Measurements from ENCODE around the gene SZRD1. TPM values are rescaled to one million over a fixed set of nuclear protein-coding genes. Genes with fewer than 3 reads are reported as not detected.

SZRD1 gene
- total and polyA plus RNA-seq, 4 donors, result 14.2 to 44.3 (median 25.0) TPM

DNA sequence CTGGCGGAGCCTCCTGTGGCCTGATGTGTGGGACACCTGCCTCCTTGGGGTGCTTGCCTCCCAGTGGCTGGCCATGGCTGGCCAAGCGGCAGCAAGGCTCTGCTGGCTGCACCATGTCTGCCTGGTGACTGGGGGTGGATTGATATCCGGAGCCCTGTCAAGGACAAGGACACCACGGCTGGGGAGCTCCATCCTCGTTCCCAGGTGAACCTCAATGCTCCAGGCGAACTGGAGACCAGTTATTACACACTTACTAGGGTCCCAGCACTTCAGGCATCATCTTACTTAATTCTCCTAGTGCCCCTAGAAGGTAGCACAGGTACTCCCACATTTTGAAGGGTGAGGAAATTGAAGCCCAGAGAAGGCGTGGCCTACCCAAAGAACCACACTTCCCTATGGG is 55.0 kb downstream of the SZRD1 start:
- Histone ChIP-seq H3K4me3 (ENCODE audit: low read depth in 1 of 3, low read length in 3 of 3) (no peak overlapping the region), H3K4me1 (ENCODE audit: control insufficient read depth in 4 of 4, insufficient read depth in 4 of 4, low read length in 3 of 4) (peaks cover 0 to 7% (median 0%) of the 10 kb centered on the region in 4 donors), H3K27me3 (ENCODE audit: control insufficient read depth in 4 of 4, insufficient read depth in 4 of 4, low read length in 3 of 4) (no peaks in the 10 kb centered on the region), H3K36me3 (ENCODE audit: control insufficient read depth in 4 of 4, insufficient read depth in 3 of 4, low read depth in 1 of 4, low read length in 3 of 4) (no peaks in the 10 kb centered on the region), H3K9ac (ENCODE audit: low read depth in 1 of 2, low read length in 2 of 2) (no peak overlapping the region), H3K27ac (ENCODE audit: low read depth in 1 of 2, low read length in 2 of 2) (no peak overlapping the region), H3K9me3 (ENCODE audit: control insufficient read depth in 4 of 4, low read length in 3 of 4) (no peaks in the 10 kb centered on the region)
- no peak for TF ChIP-seq SP1 (IDR thresholded peaks at IDR 0.05)
- no peak for TF ChIP-seq FOXA2 (IDR thresholded peaks at IDR 0.05)
- TF ChIP-seq RXRA (IDR thresholded peaks at IDR 0.05), result no peak
- TF ChIP-seq FOXA1 (IDR thresholded peaks at IDR 0.05), result no peak
- TF ChIP-seq HNF4G (IDR thresholded peaks at IDR 0.05), result no peak
- DNase-seq (ENCODE audit: low spot score), result no peak
- WGBS, result 95% methylated on average over 7 of the region's 7 CpGs

DNA sequence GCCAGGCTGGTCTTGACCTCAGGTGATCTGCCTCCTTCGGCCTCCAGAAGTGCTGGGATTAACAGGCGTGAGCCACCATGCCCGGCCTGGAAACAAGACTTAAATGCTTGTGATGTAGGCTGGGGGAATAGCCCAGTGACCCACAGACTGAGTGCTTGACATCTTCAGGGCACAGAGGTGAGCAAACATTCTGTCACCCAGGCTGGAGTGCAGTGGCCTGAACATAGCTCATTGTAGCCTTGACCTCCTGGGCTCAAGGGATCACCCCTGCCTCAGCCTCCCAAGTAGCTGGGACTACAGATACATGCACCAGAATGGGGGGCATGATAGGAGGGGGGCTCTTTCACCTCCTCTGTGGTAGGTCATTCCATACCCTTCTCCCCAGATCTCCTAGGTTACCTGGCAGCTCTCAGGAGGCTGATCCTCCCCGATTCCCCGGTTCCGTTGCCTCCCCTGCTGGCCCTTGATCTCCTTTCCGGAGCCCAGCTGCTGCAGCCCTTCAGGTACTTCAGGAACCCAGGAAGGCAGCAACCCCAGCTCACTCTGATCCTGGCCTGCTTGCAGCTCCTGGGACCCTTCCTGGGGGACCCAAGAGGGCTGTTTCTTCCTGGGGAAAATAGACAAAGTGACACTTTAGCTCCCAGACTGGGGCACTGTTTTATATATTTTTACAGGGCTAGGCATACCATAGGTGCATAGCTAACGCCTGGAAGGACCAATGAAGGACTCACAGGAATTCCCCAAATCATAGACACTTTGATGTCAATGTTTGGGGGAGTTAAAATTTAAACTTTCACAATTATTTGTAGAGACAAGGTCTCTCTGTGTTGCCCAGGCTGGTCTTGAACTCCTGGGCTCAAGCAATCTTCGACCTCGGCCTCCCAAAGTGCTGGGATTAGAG is 58.3 kb downstream of the SZRD1 start:
- Histone ChIP-seq H3K36me3 (ENCODE audit: control insufficient read depth in 4 of 4, insufficient read depth in 3 of 4, low read depth in 1 of 4, low read length in 3 of 4) (no peaks in the 10 kb centered on the region), H3K4me3 (ENCODE audit: low read depth in 1 of 3, low read length in 3 of 3) (no peak overlapping the region), H3K4me1 (ENCODE audit: control insufficient read depth in 4 of 4, insufficient read depth in 4 of 4, low read length in 3 of 4) (peaks cover 0 to 7% (median 0%) of the 10 kb centered on the region in 4 donors), H3K9ac (ENCODE audit: low read depth in 1 of 2, low read length in 2 of 2) (no peak overlapping the region), H3K9me3 (ENCODE audit: control insufficient read depth in 4 of 4, low read length in 3 of 4) (no peaks in the 10 kb centered on the region), H3K27me3 (ENCODE audit: control insufficient read depth in 4 of 4, insufficient read depth in 4 of 4, low read length in 3 of 4) (no peaks in the 10 kb centered on the region), H3K27ac (ENCODE audit: low read depth in 1 of 2, low read length in 2 of 2) (no peak overlapping the region)
- DNase-seq (ENCODE audit: low spot score), result no peak
- TF ChIP-seq RXRA (IDR thresholded peaks at IDR 0.05) (peak in 1 of 2 donors; percentile 45), EGR1 (IDR thresholded peaks at IDR 0.05; ENCODE audit: low read depth in 2 of 2) (no peak), HNF4A (conservative IDR thresholded peaks at IDR 0.05) (peak in 1 of 2 donors; percentile 45)
- WGBS, result 68% methylated on average over 10 of the region's 10 CpGs

DNA sequence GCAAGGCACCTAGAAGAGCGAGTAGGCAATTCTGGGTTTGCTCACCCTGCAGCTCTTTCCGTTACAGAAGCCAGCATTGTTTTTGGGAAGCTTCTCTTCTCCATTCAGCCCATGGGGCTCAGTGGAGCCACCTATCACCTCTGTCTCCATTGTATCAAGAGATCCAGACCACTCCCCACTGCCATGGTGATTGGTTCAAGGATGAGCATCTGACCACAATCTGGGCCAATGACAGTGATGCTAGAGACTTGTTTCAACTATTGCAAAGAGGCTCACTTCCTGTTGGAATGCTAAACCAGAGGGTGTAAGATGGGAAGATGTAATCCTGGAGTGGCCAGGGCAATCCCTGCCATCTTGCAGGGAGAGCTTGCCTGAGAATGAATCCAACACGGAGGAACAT is 63.6 kb downstream of the SZRD1 start:
- 90% methylated on average over 3 of the region's 3 CpGs for WGBS
- peaks cover 0 to 2% (median 0%) of the 10 kb centered on the region in 4 donors for H3K4me1 ChIP-seq (ENCODE audit: control insufficient read depth in 4 of 4, insufficient read depth in 4 of 4, low read length in 3 of 4)
- H3K27me3 ChIP-seq (ENCODE audit: control insufficient read depth in 4 of 4, insufficient read depth in 4 of 4, low read length in 3 of 4), result no peaks in the 10 kb centered on the region
- no peaks in the 10 kb centered on the region for H3K36me3 ChIP-seq (ENCODE audit: control insufficient read depth in 4 of 4, insufficient read depth in 3 of 4, low read depth in 1 of 4, low read length in 3 of 4)
- H3K9me3 ChIP-seq (ENCODE audit: control insufficient read depth in 4 of 4, low read length in 3 of 4), result no peaks in the 10 kb centered on the region
- TF ChIP-seq HNF4A (conservative IDR thresholded peaks at IDR 0.05) (no peak), RXRA (IDR thresholded peaks at IDR 0.05) (no peak), TAF1 (conservative IDR thresholded peaks at IDR 0.05) (no peak), FOXA1 (IDR thresholded peaks at IDR 0.05) (no peak), JUND (IDR thresholded peaks at IDR 0.05) (no peak), SP1 (IDR thresholded peaks at IDR 0.05) (no peak), HNF4G (IDR thresholded peaks at IDR 0.05) (no peak), EGR1 (IDR thresholded peaks at IDR 0.05; ENCODE audit: low read depth in 2 of 2) (no peak), GABPA (IDR thresholded peaks at IDR 0.05 in 1 of 2, conservative IDR thresholded peaks at IDR 0.05 in 1 of 2) (no peak), FOXA2 (IDR thresholded peaks at IDR 0.05) (no peak), NR2F2 (IDR thresholded peaks at IDR 0.05) (no peak)
- TF ChIP-seq, protein P1, sequence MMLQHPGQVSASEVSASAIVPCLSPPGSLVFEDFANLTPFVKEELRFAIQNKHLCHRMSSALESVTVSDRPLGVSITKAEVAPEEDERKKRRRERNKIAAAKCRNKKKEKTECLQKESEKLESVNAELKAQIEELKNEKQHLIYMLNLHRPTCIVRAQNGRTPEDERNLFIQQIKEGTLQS (IDR thresholded peaks at IDR 0.05), result no peak
- TF ChIP-seq, protein P2, sequence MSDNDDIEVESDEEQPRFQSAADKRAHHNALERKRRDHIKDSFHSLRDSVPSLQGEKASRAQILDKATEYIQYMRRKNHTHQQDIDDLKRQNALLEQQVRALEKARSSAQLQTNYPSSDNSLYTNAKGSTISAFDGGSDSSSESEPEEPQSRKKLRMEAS (IDR thresholded peaks at IDR 0.05), result no peak
- TF ChIP-seq, protein P3, sequence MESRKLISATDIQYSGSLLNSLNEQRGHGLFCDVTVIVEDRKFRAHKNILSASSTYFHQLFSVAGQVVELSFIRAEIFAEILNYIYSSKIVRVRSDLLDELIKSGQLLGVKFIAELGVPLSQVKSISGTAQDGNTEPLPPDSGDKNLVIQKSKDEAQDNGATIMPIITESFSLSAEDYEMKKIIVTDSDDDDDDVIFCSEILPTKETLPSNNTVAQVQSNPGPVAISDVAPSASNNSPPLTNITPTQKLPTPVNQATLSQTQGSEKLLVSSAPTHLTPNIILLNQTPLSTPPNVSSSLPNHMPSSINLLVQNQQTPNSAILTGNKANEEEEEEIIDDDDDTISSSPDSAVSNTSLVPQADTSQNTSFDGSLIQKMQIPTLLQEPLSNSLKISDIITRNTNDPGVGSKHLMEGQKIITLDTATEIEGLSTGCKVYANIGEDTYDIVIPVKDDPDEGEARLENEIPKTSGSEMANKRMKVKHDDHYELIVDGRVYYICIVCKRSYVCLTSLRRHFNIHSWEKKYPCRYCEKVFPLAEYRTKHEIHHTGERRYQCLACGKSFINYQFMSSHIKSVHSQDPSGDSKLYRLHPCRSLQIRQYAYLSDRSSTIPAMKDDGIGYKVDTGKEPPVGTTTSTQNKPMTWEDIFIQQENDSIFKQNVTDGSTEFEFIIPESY (IDR thresholded peaks at IDR 0.05), result no peak
- TF ChIP-seq, protein P4, sequence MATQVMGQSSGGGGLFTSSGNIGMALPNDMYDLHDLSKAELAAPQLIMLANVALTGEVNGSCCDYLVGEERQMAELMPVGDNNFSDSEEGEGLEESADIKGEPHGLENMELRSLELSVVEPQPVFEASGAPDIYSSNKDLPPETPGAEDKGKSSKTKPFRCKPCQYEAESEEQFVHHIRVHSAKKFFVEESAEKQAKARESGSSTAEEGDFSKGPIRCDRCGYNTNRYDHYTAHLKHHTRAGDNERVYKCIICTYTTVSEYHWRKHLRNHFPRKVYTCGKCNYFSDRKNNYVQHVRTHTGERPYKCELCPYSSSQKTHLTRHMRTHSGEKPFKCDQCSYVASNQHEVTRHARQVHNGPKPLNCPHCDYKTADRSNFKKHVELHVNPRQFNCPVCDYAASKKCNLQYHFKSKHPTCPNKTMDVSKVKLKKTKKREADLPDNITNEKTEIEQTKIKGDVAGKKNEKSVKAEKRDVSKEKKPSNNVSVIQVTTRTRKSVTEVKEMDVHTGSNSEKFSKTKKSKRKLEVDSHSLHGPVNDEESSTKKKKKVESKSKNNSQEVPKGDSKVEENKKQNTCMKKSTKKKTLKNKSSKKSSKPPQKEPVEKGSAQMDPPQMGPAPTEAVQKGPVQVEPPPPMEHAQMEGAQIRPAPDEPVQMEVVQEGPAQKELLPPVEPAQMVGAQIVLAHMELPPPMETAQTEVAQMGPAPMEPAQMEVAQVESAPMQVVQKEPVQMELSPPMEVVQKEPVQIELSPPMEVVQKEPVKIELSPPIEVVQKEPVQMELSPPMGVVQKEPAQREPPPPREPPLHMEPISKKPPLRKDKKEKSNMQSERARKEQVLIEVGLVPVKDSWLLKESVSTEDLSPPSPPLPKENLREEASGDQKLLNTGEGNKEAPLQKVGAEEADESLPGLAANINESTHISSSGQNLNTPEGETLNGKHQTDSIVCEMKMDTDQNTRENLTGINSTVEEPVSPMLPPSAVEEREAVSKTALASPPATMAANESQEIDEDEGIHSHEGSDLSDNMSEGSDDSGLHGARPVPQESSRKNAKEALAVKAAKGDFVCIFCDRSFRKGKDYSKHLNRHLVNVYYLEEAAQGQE (IDR thresholded peaks at IDR 0.05), result no peak
- TF ChIP-seq, protein P5, sequence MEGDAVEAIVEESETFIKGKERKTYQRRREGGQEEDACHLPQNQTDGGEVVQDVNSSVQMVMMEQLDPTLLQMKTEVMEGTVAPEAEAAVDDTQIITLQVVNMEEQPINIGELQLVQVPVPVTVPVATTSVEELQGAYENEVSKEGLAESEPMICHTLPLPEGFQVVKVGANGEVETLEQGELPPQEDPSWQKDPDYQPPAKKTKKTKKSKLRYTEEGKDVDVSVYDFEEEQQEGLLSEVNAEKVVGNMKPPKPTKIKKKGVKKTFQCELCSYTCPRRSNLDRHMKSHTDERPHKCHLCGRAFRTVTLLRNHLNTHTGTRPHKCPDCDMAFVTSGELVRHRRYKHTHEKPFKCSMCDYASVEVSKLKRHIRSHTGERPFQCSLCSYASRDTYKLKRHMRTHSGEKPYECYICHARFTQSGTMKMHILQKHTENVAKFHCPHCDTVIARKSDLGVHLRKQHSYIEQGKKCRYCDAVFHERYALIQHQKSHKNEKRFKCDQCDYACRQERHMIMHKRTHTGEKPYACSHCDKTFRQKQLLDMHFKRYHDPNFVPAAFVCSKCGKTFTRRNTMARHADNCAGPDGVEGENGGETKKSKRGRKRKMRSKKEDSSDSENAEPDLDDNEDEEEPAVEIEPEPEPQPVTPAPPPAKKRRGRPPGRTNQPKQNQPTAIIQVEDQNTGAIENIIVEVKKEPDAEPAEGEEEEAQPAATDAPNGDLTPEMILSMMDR (IDR thresholded peaks at IDR 0.05; ENCODE audit: low read depth, low read length, missing input control), result no peak
- DNase-seq (ENCODE audit: low spot score), result no peak
- no peak overlapping the region for H3K4me3 ChIP-seq (ENCODE audit: low read depth in 1 of 3, low read length in 3 of 3)
- H3K27ac ChIP-seq (ENCODE audit: low read depth in 1 of 2, low read length in 2 of 2), result no peak overlapping the region
- H3K9ac ChIP-seq (ENCODE audit: low read depth in 1 of 2, low read length in 2 of 2), result no peak overlapping the region

Data from liver (tissue), 9 donors.